ENCODE measurements around the gene SAE1.

GRCh38 chr19:47093841-47094240 lies 36.8 kb upstream of the SAE1 start:
- TF ChIP-seq CTCF (conservative IDR thresholded peaks at IDR 0.05 in 1 of 2, IDR thresholded peaks at IDR 0.05 in 1 of 2; ENCODE audit: extremely low read depth in 1 of 2, insufficient read depth in 1 of 2, low read depth in 1 of 2, low read length in 2 of 2) (no peak), EZH2 (IDR thresholded peaks at IDR 0.05; ENCODE audit: borderline replicate concordance, low read length) (no peak)

Measured in mammary epithelial cell (primary cell).